ENCODE results near the gene KATNAL1.

The KATNAL1 gene

GRCh38 chr13:30158774-30159445 lies 148.4 kb downstream of the KATNAL1 start:
- no peak for DNase-seq

- no peak for DNase-seq
Observed at GRCh38 chr13:30157616-30157993, 149.7 kb downstream of the KATNAL1 start.

- DNase-seq: no peak
Observed at GRCh38 chr13:30156826-30157615, 150.3 kb downstream of the KATNAL1 start.

GRCh38 chr13:30156270-30156669 lies 151.1 kb downstream of the KATNAL1 start:
- DNase-seq: no peak

GRCh38 chr13:30154931-30155330 lies 152.4 kb downstream of the KATNAL1 start:
- no peak for DNase-seq

- no peak for DNase-seq
Observed at GRCh38 chr13:30154531-30154930, 152.8 kb downstream of the KATNAL1 start.

GRCh38 chr13:30153545-30154426 lies 153.6 kb downstream of the KATNAL1 start:
- no peak for DNase-seq

Measured in NCI-H2081 treated with DMSO at 0.1 percent for 48 hours (cell line).